Testis (tissue), 3 donors: ENCODE data around the gene BARHL1. TPM values are rescaled to one million over a fixed set of nuclear protein-coding genes. Genes with fewer than 3 reads are reported as not detected.

Experiments
- DNase-seq: peaks from one replicate; pipeline ENCODE4 v3.0.0-alpha.2; 2019
- H3K27ac ChIP-seq, 2 donors: fragments of 200-600 bp; sonication (generic); one replicate each; pipeline ENCODE4 v1.5.1; 2019
- H3K27me3 ChIP-seq: fragments of 200-600 bp; sonication (generic); one replicate; pipeline ENCODE4 v1.5.1; 2019
- H3K36me3 ChIP-seq: fragments of 200-600 bp; sonication (generic); one replicate; pipeline ENCODE4 v1.5.1; 2017; ENCODE audit warnings: low read depth; ENCODE audit errors: missing control alignments
- H3K4me1 ChIP-seq: fragments of 200-600 bp; sonication (generic); one replicate; pipeline ENCODE4 v1.5.1; 2019
- H3K4me3 ChIP-seq, 2 donors: fragments of 200-600 bp; sonication (generic); one replicate each; pipeline ENCODE4 v1.5.1; 2017 to 2019
- H3K9me3 ChIP-seq: fragments of 200-600 bp; sonication (generic); one replicate; pipeline ENCODE4 v1.5.1; 2017
- CTCF ChIP-seq, 3 experiments: fragments of 450-650 bp in 2 of 3; fragments of 200-600 bp in 1 of 3; sonication (generic) in 1 of 3; IDR thresholded peaks; one replicate each; pipeline ENCODE4 v1.5.1; 2016 to 2019; ENCODE audit warnings: antibody characterized with exemption in 3 of 3, mild to moderate bottlenecking in 2 of 3, moderate library complexity in 1 of 3
- POLR2A ChIP-seq: fragments of 450-650 bp; IDR thresholded peaks from one replicate; pipeline ENCODE4 v1.6.1; 2017; ENCODE audit warnings: antibody characterized with exemption, mild to moderate bottlenecking, moderate library complexity
- WGBS, 2 donors: methylation state at CpG; one replicate each; pipeline ENCODE4 v1.1.5; 2018; 5-methylcytosine and 5-hydroxymethylcytosine counted together
- intact Hi-C: fragments of 100-400 bp; cut with DNase I; formaldehyde crosslinking; loops from one replicate; pipeline ENCODE4 v1.15.1; 2023; ENCODE audit warnings: low total_unique reads
- polyA plus RNA-seq: library from polyadenylated mRNA; stranded (reverse); fragments of 350-450 nt; fragmentation: Illumina TruSeq; extraction: RNeasy Lipid Tissue Mini Kit (QIAGEN cat#74804); gene quantifications from one replicate; pipeline ENCODE4 v1.2.3, GENCODE V29; 2014; ENCODE audit warnings: low read depth, low replicate concordance; ENCODE audit not compliant: insufficient read depth
- total RNA-seq, 2 donors: library from RNA; depleted of rRNA; stranded (reverse); fragments of >200 nt; gene quantifications; one replicate each; pipeline ENCODE4 v1.2.3, GENCODE V29; 2016

Gene BARHL1
- total and polyA plus RNA-seq, 3 donors from 2014 or later: 0.13 to 0.31 TPM; not detected in 1

- WGBS, 2 donors: 82% methylated on average over 6 to 7 of the region's 7 CpGs
These were observed 27.4 kb downstream of the BARHL1 start for GRCh38 chr9:132609829-132610228.

GRCh38 chr9:132610661-132611060, 28.3 kb downstream of the BARHL1 start:
- intact Hi-C loops: no loop called here
- no peak for TF ChIP-seq POLR2A
- no peaks in the 10 kb centered on the region for H3K36me3 ChIP-seq

More at GRCh38 chr9:132609829-132610228, 27.4 kb downstream of the BARHL1 start:
- H3K4me1 ChIP-seq: no peaks in the 10 kb centered on the region
- H3K4me3 ChIP-seq: no peak overlapping the region
- no peaks in the 10 kb centered on the region for H3K36me3 ChIP-seq
- no peak for TF ChIP-seq CTCF (IDR thresholded peaks at IDR 0.05)
- TF ChIP-seq POLR2A: no peak
- no peaks in the 10 kb centered on the region for H3K9me3 ChIP-seq
- intact Hi-C loops: no loop called here
- no peak for DNase-seq
- H3K27ac ChIP-seq: no peak overlapping the region
- no peaks in the 10 kb centered on the region for H3K27me3 ChIP-seq

DNA sequence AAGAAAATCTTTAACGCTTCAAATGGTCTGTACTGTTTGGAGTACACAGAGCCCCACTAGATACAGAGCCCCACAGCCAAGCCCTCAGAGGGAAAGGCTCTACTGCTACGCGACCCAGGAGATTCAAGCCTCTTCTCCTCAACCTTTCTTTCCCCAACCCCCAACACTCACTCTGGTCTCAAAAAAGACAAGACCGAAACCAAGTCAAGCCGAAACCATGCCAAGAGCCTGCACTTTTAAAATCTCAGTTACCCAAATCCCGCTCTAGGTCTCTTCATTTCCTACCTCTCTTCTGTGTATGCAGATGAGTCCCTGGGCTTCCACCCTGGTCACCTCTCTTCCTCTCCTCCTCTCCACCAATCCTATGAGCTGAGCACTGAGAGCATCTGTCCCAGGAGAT, 31.9 kb downstream of the BARHL1 start:
- no peak for DNase-seq
- no peak for TF ChIP-seq CTCF (IDR thresholded peaks at IDR 0.05)
- no peak for TF ChIP-seq POLR2A
- intact Hi-C loops: no loop called here
- no peaks in the 10 kb centered on the region for H3K9me3 ChIP-seq
- no peaks in the 10 kb centered on the region for H3K27me3 ChIP-seq
- H3K4me3 ChIP-seq: no peak overlapping the region
- H3K36me3 ChIP-seq: no peaks in the 10 kb centered on the region
- WGBS, 2 donors: 79 to 85% methylated on average over 6 of the region's 6 CpGs
- H3K4me1 ChIP-seq: no peaks in the 10 kb centered on the region
- no peak overlapping the region for H3K27ac ChIP-seq

More at GRCh38 chr9:132610661-132611060, 28.3 kb downstream of the BARHL1 start:
- Histone ChIP-seq H3K9me3 (no peaks in the 10 kb centered on the region), H3K27ac (no peak overlapping the region), H3K4me1 (no peaks in the 10 kb centered on the region), H3K4me3 (no peak overlapping the region), H3K27me3 (no peaks in the 10 kb centered on the region)
- WGBS, 2 donors: 88 to 89% methylated on average over 12 of the region's 12 CpGs
- DNase-seq: no peak

DNA sequence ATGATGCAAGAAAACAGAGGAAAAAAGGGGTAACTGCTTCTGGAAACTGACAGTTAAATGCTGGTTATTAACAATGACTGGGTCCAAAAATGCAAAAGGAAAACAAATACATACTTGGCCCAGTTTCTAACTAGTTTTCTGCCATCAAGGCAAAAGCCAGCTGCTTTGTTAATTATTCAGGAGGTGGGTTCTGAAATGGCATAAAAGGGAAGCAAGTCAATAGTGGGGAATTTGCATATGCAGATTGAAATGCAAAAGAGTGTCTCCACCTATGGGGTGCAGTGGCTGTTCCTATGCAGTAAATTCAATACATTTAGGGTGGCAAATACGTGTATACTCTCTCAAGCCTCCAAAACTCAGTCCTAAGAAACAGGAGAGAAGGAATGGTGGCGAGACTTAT, 33.4 kb downstream of the BARHL1 start:
- no peak for TF ChIP-seq POLR2A
- TF ChIP-seq CTCF (IDR thresholded peaks at IDR 0.05): no peak
- no peaks in the 10 kb centered on the region for H3K9me3 ChIP-seq
- WGBS, 2 donors: 88 to 97% methylated on average over 2 of the region's 2 CpGs
- no peak overlapping the region for H3K4me3 ChIP-seq
- DNase-seq: no peak
- H3K27ac ChIP-seq: no peak overlapping the region
- no peaks in the 10 kb centered on the region for H3K4me1 ChIP-seq
- no peaks in the 10 kb centered on the region for H3K27me3 ChIP-seq
- no peaks in the 10 kb centered on the region for H3K36me3 ChIP-seq
- intact Hi-C loops: no loop called here

DNA sequence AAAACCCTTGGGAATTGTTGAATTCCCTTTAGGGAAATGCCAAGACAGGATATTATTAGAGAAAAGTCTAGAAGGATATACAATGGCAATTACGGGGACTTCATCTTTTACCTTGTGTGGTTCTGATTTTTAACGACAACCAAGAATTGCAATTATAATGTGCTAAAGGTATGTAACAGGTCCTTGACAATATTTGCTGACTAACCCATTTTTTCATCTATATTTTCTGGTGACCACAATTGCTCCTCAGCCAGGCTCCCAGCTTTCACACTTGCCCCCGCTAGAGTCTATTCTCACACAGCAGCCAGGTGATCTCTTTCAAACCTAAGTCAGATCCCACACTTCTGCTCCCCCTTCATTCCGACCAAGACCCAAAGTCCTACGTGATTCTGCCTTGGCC, 34.3 kb downstream of the BARHL1 start:
- TF ChIP-seq POLR2A (no peak), CTCF (IDR thresholded peaks at IDR 0.05) (no peak)
- no peak for DNase-seq
- Histone ChIP-seq H3K4me3 (no peak overlapping the region), H3K4me1 (no peaks in the 10 kb centered on the region), H3K27me3 (no peaks in the 10 kb centered on the region), H3K27ac (no peak overlapping the region), H3K9me3 (no peaks in the 10 kb centered on the region), H3K36me3 (no peaks in the 10 kb centered on the region)
- WGBS, 2 donors: 95 to 96% methylated on average over 5 of the region's 5 CpGs
- intact Hi-C loops: no loop called here
